Osteocyte (in vitro differentiated cells): Measurements from ENCODE around the gene PCSK2. TPM values are rescaled to one million over a fixed set of nuclear protein-coding genes. Genes with fewer than 3 reads are reported as not detected.
A peak's percentile ranks its signal among the peaks of the same experiment; 100 is the strongest.

ENCODE experiments used
- DNase-seq: peaks from one replicate; pipeline ENCODE4 v3.0.0; 2021; ENCODE audit warnings: mixed read lengths; ENCODE audit not compliant: unreplicated experiment; ENCODE audit errors: extremely low spot score
- H3K27ac Mint-ChIP-seq: one replicate; pipeline ENCODE4 v1.8.0; 2021; ENCODE audit warnings: mild to moderate bottlenecking, mixed read lengths; ENCODE audit not compliant: unreplicated experiment
- H3K27me3 Mint-ChIP-seq: one replicate; pipeline ENCODE4 v1.8.0; 2021; ENCODE audit warnings: mixed read lengths; ENCODE audit not compliant: unreplicated experiment
- H3K36me3 Mint-ChIP-seq: one replicate; pipeline ENCODE4 v1.8.0; 2021; ENCODE audit warnings: mixed read lengths; ENCODE audit not compliant: unreplicated experiment
- H3K4me1 Mint-ChIP-seq: one replicate; pipeline ENCODE4 v1.8.0; 2021; ENCODE audit warnings: mixed read lengths; ENCODE audit not compliant: unreplicated experiment
- H3K4me3 Mint-ChIP-seq: one replicate; pipeline ENCODE4 v1.8.0; 2021; ENCODE audit warnings: mild to moderate bottlenecking, moderate library complexity, mixed read lengths; ENCODE audit not compliant: unreplicated experiment
- H3K9me3 Mint-ChIP-seq: one replicate; pipeline ENCODE4 v1.8.0; 2021; ENCODE audit warnings: mixed read lengths; ENCODE audit not compliant: unreplicated experiment
- total RNA-seq: library from RNA; stranded (reverse); gene quantifications from 2 replicates; pipeline ENCODE4 v1.2.1, GENCODE V29; 2021
- TF ChIP-seq, protein P1 (sequence below): fragments of 200-600 bp; sonication (generic); IDR thresholded peaks from 2 replicates; pipeline ENCODE4 v1.5.0; 2021; ENCODE audit warnings: antibody characterized with exemption, mild to moderate bottlenecking, moderate library complexity

PCSK2 gene
- total RNA-seq, 1 donor from 2014 or later = not detected

DNA sequence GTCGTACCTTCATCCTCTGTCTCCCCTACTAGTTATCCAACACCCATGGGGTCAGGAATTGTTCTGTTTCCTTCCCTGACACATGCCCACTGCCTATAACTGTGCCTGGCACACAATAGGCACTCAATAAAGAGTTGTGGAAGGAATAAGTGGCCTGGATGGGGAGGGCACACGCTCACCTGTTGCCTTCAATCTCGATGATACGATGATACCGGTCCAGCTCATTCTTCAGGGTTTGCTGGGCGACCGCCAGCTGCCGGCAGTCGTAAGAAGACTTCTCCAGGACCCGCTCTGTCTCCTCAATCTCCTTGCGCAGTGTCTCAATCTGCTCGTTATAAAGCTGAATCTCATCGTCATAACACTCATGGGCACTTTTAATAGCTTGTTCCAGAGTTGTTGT lies 271.8 kb downstream of the PCSK2 start:
- Mint-ChIP-seq H3K9me3 (no peaks in the 10 kb centered on the region), H3K27me3 (no peaks in the 10 kb centered on the region), H3K4me1 (peaks cover 8% of the 10 kb centered on the region), H3K36me3 (peaks cover 5% of the 10 kb centered on the region), H3K27ac (no peak overlapping the region), H3K4me3 (no peak overlapping the region)
- peak; percentile 51 for DNase-seq
- TF ChIP-seq, protein P1, sequence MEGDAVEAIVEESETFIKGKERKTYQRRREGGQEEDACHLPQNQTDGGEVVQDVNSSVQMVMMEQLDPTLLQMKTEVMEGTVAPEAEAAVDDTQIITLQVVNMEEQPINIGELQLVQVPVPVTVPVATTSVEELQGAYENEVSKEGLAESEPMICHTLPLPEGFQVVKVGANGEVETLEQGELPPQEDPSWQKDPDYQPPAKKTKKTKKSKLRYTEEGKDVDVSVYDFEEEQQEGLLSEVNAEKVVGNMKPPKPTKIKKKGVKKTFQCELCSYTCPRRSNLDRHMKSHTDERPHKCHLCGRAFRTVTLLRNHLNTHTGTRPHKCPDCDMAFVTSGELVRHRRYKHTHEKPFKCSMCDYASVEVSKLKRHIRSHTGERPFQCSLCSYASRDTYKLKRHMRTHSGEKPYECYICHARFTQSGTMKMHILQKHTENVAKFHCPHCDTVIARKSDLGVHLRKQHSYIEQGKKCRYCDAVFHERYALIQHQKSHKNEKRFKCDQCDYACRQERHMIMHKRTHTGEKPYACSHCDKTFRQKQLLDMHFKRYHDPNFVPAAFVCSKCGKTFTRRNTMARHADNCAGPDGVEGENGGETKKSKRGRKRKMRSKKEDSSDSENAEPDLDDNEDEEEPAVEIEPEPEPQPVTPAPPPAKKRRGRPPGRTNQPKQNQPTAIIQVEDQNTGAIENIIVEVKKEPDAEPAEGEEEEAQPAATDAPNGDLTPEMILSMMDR = no peak

DNA sequence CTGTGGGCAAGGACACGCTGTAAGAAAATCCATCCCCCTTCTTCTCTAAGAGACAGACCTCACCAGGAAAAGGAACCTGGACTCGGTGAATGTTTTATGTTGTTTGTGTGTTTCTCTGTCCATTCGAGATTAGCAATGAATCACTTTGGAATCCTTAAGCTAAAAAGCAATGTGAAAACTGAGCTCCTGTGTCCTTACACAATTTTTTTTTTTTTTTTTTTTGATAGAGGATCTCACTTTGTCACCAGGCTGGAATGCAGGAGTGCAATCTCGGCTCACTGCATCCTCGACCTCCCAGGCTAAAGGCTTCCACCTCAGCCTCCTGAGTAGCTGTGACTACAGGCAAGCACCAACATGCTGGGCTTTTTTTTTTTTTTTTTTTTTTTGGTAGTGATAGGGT lies 272.2 kb downstream of the PCSK2 start:
- peaks cover 8% of the 10 kb centered on the region for H3K4me1 Mint-ChIP-seq
- TF ChIP-seq, protein P1 = no peak
- H3K4me3 Mint-ChIP-seq = no peak overlapping the region
- no peaks in the 10 kb centered on the region for H3K9me3 Mint-ChIP-seq
- H3K27ac Mint-ChIP-seq = no peak overlapping the region
- peaks cover 3% of the 10 kb centered on the region for H3K36me3 Mint-ChIP-seq
- no peaks in the 10 kb centered on the region for H3K27me3 Mint-ChIP-seq
- peak; percentile 13 for DNase-seq

DNA sequence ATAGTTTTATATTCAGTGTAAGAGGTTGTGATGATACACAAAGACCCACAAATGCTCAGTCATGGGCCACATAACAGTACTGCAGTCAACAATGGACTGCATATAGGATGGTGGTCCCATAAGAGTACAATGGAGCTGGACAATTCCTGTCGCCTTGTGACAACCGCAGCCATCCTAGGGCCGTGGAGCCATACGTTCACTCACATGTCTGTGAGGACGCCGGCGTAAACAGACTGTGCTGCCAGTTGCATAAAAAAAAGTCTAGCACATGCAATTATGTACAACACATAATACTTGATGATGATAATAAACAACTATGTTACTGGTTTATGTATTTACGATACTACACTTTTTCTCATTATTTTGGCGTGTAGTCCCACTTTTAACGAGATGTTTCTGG lies 273.4 kb downstream of the PCSK2 start:
- DNase-seq = peak; percentile 42
- peaks cover 14% of the 10 kb centered on the region for H3K4me1 Mint-ChIP-seq
- H3K4me3 Mint-ChIP-seq = no peak overlapping the region
- H3K27ac Mint-ChIP-seq = no peak overlapping the region
- TF ChIP-seq, protein P1 = no peak
- no peaks in the 10 kb centered on the region for H3K36me3 Mint-ChIP-seq
- H3K27me3 Mint-ChIP-seq = no peaks in the 10 kb centered on the region
- H3K9me3 Mint-ChIP-seq = no peaks in the 10 kb centered on the region

DNA sequence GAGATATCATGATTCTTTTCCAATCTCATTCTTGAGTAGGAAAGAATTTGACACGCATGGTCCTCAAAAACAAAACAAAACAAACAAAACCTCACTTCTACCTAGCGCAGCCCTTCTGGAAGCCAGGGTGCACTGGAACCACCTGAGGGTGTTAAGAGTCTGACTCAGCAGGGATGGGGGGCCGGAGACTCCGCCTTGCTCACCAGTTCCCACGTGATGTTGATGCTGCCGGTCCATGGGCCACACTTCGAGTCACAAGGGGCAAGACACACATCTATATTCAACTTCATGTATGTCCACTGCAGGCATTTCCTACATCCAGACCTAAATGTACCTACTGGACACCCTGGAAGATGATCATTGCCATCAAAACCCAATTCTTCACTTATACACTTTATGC lies 274.0 kb downstream of the PCSK2 start:
- TF ChIP-seq, protein P1 = no peak
- no peak overlapping the region for H3K27ac Mint-ChIP-seq
- peaks cover 17% of the 10 kb centered on the region for H3K4me1 Mint-ChIP-seq
- no peaks in the 10 kb centered on the region for H3K9me3 Mint-ChIP-seq
- no peak overlapping the region for H3K4me3 Mint-ChIP-seq
- H3K27me3 Mint-ChIP-seq = no peaks in the 10 kb centered on the region
- peak; percentile 54 for DNase-seq
- no peaks in the 10 kb centered on the region for H3K36me3 Mint-ChIP-seq

DNA sequence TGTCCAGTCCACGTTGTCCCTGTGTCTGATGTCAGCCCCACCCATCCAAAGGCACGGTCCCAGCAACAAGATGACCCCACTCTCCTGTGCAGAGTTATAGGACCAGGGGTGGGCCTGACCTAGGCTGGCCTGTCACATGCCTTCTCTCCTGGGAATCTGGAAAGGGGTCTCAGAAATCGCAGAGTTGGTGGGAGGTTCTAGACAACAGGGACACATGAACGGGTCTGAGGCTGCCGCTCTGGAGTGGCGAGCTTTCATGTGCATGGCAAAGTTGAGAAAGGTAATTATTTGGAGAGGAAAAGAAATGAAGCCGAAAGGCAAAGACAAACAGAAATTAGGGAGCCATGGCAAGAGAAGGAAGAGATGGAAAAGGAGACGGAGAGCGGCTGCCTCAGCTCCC lies 274.9 kb downstream of the PCSK2 start:
- Mint-ChIP-seq H3K9me3 (no peaks in the 10 kb centered on the region), H3K4me3 (no peak overlapping the region), H3K27me3 (no peaks in the 10 kb centered on the region), H3K27ac (no peak overlapping the region), H3K36me3 (no peaks in the 10 kb centered on the region), H3K4me1 (peaks cover 17% of the 10 kb centered on the region)
- peak; percentile 48 for DNase-seq
- TF ChIP-seq, protein P1 = no peak
